ENCODE data around the gene HELZ.
"Not testable (repeated sequence)": the region's sequence is repeated elsewhere in the genome, so short reads cannot be mapped to it uniquely, and the experiment has no call there.

Gene HELZ

GRCh38 chr17:67050471-67051154 lies 194.4 kb downstream of the HELZ start:
- no peak for DNase-seq (ENCODE audit: low spot score)

- no peak for DNase-seq (ENCODE audit: low spot score)
Measured at GRCh38 chr17:67050066-67050465, 194.9 kb downstream of the HELZ start.

DNA sequence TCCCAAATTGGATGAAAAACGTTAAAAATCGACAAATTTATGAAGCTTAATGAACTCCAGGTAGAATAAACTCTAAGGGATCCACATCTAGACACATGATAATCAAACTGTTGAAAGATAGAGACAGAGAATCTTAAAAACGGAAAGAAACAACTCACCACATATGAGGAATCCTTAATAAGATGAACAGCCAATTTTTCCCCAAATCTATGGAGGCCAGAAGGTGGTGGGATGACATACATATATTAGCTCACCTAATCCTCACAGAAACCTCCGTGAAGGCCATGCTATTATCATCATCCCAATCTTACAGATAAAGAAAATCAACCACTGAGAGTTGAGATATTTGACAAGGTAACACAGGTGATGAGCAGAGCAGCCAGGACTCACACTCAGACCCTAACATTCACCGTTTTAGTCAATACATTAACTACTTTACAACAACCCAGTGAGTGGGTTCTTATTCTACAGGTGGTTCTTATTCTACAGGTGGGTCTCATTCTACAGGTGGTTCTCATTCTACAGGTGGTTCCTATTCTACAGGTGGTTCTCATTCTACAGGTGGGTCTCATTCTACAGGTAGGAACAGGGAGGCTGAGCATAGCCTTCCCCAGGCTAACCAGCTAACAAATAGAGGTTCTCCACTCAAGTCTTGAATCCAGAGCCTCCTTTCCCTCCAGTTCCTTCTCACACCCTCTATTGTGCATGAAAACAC lies 195.8 kb downstream of the HELZ start:
- DNase-seq (ENCODE audit: low spot score), result no peak

GRCh38 chr17:67047382-67047781 lies 197.6 kb downstream of the HELZ start:
- no peak for DNase-seq (ENCODE audit: low spot score)

- DNase-seq (ENCODE audit: low spot score), result no peak
Measured at GRCh38 chr17:67046398-67046797, 198.6 kb downstream of the HELZ start.

- DNase-seq (ENCODE audit: low spot score), result no peak
Measured at GRCh38 chr17:67044940-67045339, 200.1 kb downstream of the HELZ start.

DNA sequence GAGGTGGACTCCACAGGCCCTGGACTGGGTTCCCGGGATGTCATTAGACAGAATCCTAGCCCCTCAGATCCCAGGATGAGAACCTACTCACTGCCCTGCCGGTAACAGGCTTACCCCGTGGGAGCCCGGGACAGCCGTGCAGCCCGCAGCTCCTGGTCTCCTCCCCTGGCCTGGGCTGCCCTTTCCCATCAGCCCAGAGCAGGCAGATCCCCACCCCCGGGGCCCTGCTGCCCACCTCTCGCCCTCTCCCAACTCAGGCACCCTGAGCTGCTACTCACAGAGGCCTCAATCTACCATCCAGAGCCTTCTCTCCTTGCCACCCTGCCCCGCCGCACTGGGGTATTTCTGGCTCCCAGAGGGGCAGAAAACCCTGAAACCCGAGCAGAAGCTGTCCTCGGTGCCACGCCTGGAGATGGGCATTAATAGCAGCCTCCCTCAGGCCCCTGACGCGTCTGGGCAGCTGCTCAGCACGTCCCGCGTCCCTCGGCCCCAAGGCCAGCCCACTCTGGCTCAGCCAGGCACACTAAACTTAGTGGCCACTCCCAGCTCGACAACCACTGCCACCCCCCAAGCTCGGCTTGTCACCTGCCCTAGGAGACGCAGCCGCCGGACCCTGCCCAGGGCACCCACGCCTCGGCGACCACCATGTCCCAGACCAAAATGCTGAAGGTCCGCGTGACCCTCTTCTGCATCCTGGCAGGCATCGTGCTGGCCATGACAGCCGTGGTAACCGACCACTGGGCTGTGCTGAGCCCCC lies 200.8 kb downstream of the HELZ start, which contains the start of gene CACNG1:
TSS of gene CACNG1 (plus strand) at position 539 of the 757 bp plus-strand sequence. CDS start at position 646, 107 bp downstream.
- no peak for DNase-seq (ENCODE audit: low spot score)

DNA sequence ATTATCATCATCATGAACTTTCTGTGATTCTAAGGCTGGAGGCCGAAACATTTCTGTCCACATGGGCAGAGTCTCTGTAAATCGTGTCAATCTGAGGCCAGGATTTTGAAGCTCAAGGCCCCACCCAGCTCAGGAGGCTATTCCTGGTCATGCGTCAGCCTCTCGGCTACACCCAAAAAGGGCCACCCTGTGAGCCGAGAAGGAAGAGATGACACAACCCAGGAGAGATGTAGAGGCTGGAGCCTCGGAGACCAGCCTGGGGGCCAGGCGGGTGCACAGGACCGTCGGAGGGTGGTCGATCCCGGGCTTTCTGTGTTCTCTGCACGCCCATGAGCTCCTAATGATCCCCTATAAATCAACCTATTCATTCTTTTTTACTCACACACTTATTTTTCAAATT lies 201.7 kb downstream of the HELZ start:
- no peak for DNase-seq (ENCODE audit: low spot score)

DNA sequence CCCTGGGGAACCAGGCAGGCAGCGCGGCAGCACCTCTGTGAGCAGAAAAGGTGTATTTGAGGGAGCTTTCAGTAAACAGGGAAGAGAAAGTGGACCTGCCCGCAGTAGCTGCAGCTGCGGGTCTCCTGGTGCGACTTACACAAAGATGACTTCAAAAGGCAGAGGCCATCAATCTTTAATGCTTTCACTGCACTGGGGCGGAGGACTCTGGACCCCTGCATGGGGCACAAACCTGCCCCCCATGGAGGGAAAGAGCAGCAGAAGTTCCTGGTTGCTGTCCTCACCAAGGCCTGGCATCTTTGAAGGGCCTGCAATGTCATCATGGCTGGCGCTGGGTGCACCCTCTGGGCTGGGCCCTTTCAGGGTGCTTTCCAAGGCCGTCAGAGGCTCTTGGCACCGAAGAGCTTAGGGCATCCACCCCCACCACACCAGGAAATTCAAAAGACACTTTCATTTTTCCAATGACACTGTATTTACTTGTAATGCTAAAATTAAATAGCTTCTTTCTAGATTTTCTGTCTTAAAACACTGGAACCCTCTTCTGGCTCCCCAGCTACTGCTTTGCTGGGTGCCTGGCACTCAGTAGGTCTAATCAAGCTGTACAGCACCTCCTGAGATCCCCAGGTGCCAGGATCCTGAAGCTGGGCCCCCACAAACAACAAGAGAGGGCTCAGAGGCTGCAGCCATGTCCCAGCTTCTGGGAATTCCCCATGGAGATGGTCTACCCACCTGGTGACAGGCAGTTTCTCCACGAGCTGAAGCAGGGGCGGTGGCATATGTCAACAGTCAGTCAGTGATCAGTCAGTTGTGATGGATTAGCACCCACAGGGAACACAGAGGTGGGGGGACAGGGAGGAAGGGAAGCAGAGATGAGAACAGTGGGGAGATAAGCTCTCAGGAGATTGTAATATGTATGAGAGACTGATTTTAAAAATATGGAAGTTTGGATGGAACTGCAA lies 202.8 kb downstream of the HELZ start:
- DNase-seq (ENCODE audit: low spot score), result no peak

- DNase-seq (ENCODE audit: low spot score), result no peak
Measured at GRCh38 chr17:67041531-67041930, 203.5 kb downstream of the HELZ start.

GRCh38 chr17:67041119-67041518 lies 203.9 kb downstream of the HELZ start:
- not testable (repeated sequence) for DNase-seq (ENCODE audit: low spot score)

GRCh38 chr17:67040652-67041051 lies 204.3 kb downstream of the HELZ start:
- no peak for DNase-seq (ENCODE audit: low spot score)

GRCh38 chr17:67038861-67039365 lies 206.1 kb downstream of the HELZ start:
- no peak for DNase-seq (ENCODE audit: low spot score)

GRCh38 chr17:67035131-67036083 lies 209.6 kb downstream of the HELZ start:
- no peak for DNase-seq (ENCODE audit: low spot score)

DNA sequence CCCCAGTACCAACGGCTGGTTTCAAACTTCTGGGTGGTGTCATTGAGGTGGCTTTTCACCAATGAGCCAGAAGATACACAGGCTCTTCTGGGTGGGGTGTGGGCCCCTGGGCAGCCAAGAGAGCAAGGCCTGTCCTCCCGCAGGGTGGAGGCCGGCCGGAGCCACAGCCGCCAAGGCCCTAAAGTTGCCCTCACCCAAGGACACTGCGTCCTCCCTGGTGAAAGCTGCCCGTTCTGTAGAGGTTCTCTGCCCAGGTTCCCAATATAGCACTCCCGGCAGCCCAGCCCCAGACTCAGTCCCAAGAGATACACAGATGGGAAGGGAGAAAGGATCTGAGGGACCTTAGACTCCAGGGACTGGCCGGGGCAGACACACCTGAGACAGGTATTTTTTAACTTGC lies 211.4 kb downstream of the HELZ start:
- DNase-seq (ENCODE audit: low spot score), result no peak

- no peak for DNase-seq (ENCODE audit: low spot score)
Measured at GRCh38 chr17:67032985-67033384, 212.0 kb downstream of the HELZ start.

GRCh38 chr17:67032382-67032781 lies 212.6 kb downstream of the HELZ start:
- no peak for DNase-seq (ENCODE audit: low spot score)

GRCh38 chr17:67030641-67031040 lies 214.4 kb downstream of the HELZ start:
- DNase-seq (ENCODE audit: low spot score), result no peak

- no peak for DNase-seq (ENCODE audit: low spot score)
Measured at GRCh38 chr17:67027031-67027628, 217.9 kb downstream of the HELZ start.

DNA sequence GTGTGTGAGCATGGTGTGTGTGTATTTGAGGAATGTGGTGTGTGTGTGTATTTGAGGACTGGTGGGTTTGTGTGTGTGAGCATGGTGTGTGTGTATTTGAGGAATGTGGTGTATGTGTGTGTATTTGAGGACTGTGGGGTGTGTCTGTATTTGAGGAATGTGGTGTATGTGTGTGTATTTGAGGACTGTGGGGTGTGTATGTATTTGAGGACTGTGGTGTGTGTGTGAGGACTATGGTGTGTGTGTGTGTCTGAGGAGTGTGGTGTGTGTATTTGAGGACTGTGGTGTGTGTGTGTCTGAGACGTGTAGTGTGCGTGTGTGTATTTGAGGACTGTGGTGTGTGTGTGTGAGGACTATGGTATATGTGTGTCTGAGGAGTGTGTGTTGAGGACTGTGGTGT lies 218.7 kb downstream of the HELZ start:
- DNase-seq (ENCODE audit: low spot score), result no peak
